ENCODE measurements around the gene RHBDD3.

DNA sequence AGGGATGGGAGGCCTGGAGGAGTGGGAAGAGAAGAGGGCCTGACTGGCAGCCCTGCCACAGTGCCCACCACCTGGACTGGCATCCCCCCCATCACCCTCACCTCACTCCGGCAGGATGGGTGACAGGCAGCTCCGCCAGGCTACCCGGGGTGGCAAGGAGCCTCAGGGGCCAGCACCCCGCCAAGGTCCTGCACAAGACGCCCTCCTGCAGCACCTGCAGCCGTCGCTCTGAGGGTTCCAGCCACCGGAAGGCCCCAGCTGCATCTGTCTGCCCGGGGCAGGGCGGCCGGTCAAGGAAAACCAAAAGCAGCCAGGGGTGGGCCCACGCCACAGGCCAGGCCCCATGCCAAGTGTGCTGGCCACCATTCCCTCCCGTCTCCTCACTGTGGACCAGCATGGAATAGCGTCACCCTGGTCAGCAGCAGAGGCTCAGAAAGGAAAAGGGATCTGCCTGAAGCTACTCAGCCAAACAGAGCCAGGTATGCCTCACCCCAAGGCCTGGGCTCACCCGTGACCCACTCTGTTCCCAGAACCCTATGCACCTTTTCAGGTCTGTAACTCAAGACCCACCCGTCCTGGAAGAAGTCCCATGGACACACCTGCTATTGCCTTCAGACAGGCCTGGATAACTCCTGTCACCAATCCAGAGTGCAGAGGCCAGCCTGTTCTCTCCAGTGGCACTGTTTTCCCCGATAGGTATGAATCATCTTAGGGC is 7.0 kb downstream of the RHBDD3 start:
- TF ChIP-seq, protein P1, sequence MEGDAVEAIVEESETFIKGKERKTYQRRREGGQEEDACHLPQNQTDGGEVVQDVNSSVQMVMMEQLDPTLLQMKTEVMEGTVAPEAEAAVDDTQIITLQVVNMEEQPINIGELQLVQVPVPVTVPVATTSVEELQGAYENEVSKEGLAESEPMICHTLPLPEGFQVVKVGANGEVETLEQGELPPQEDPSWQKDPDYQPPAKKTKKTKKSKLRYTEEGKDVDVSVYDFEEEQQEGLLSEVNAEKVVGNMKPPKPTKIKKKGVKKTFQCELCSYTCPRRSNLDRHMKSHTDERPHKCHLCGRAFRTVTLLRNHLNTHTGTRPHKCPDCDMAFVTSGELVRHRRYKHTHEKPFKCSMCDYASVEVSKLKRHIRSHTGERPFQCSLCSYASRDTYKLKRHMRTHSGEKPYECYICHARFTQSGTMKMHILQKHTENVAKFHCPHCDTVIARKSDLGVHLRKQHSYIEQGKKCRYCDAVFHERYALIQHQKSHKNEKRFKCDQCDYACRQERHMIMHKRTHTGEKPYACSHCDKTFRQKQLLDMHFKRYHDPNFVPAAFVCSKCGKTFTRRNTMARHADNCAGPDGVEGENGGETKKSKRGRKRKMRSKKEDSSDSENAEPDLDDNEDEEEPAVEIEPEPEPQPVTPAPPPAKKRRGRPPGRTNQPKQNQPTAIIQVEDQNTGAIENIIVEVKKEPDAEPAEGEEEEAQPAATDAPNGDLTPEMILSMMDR (IDR thresholded peaks at IDR 0.05), result no peak
- no peak for TF ChIP-seq POLR2AphosphoS5 (IDR thresholded peaks at IDR 0.05)
